ENCODE measurements around the gene GRIP2.

- TF ChIP-seq POLR2A (IDR thresholded peaks at IDR 0.05) (no peak), CTCF (IDR thresholded peaks at IDR 0.05) (no peak)
Measured at GRCh38 chr3:14494973-14495300, 45.2 kb downstream of the GRIP2 start.
